ENCODE measurements around the gene MTF1.

DNA sequence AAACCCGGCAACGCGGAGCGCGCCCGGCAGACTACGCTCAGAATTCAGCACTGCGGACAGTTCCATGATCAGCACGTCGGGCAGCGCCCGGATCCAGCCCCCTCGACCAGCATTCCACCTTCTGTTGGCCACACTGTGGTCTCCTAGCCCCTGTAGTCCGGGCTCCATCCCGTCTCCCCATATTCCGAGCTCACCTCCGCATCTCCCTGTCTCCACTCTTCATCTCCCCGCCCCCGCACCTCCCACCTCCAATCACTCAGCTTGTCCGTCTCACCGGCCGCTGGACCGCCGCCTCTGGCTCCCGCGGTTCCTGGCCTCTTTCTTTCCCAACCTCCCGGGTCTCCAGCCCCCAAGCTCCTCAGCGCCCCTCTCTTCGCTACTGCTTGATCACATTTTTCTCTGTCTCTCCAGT, 95.0 kb downstream of the MTF1 start:
- TF ChIP-seq POLR2AphosphoS5 (IDR thresholded peaks at IDR 0.05), result no peak
- TF ChIP-seq, protein P1, sequence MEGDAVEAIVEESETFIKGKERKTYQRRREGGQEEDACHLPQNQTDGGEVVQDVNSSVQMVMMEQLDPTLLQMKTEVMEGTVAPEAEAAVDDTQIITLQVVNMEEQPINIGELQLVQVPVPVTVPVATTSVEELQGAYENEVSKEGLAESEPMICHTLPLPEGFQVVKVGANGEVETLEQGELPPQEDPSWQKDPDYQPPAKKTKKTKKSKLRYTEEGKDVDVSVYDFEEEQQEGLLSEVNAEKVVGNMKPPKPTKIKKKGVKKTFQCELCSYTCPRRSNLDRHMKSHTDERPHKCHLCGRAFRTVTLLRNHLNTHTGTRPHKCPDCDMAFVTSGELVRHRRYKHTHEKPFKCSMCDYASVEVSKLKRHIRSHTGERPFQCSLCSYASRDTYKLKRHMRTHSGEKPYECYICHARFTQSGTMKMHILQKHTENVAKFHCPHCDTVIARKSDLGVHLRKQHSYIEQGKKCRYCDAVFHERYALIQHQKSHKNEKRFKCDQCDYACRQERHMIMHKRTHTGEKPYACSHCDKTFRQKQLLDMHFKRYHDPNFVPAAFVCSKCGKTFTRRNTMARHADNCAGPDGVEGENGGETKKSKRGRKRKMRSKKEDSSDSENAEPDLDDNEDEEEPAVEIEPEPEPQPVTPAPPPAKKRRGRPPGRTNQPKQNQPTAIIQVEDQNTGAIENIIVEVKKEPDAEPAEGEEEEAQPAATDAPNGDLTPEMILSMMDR (IDR thresholded peaks at IDR 0.05 in 8 of 11, conservative IDR thresholded peaks at IDR 0.05 in 3 of 11), result no peak

All from spleen (tissue), 7 donors.